H1 (cell line): ENCODE results near the gene MAPRE2. TPM values are rescaled to one million over a fixed set of nuclear protein-coding genes. Genes with fewer than 3 reads are reported as not detected.

Experiments used
- CTCF ChIA-PET: fragments of 300-600 bp; sonication (Branson Sonifier 250); formaldehyde crosslinking; loops from one replicate; lab custom pipeline; 2021; ENCODE audit not compliant: partially characterized antibody; lab: Charles Lee
- POLR2A ChIA-PET: fragments of 300-600 bp; sonication (Branson Sonifier 250); formaldehyde crosslinking; loops from one replicate; lab custom pipeline; 2021; ENCODE audit warnings: inconsistent platforms; ENCODE audit not compliant: partially characterized antibody; lab: Charles Lee
- DNase-seq, 2 experiments: peaks; one replicate each; pipeline versions ENCODE4 v3.0.0 to v3.0.0-alpha.2; 2010 to 2022; ENCODE audit warnings: low spot score in 2 of 2, low read depth in 1 of 2, mixed read lengths in 1 of 2
- FAIRE-seq: peaks from 2 replicates; lab custom pipeline; 2011; peaks lifted over from hg19 to GRCh38; lab: Jason Lieb, UNC
- H2AFZ ChIP-seq: 2 replicates; pipeline ENCODE4 v1.8.1; 2012; ENCODE audit warnings: low read length, inconsistent platforms
- H2AK5ac ChIP-seq: 2 replicates; pipeline ENCODE4 v1.6.1; 2013; ENCODE audit warnings: low read depth, low read length
- H2BK120ac ChIP-seq: replicated peaks from 2 replicates; pipeline ENCODE3; 2013; ENCODE audit warnings: low read depth, low read length, inconsistent platforms
- H2BK12ac ChIP-seq: 2 replicates; pipeline ENCODE4 v1.6.1; 2013; ENCODE audit warnings: low read depth, low read length
- H2BK15ac ChIP-seq: 2 replicates; pipeline ENCODE4 v1.6.1; 2013; ENCODE audit warnings: low read length
- H2BK20ac ChIP-seq: 2 replicates; pipeline ENCODE4 v1.6.1; 2013; ENCODE audit warnings: low read length
- H2BK5ac ChIP-seq: 2 replicates; pipeline ENCODE4 v1.6.1; 2013; ENCODE audit warnings: low read depth, low read length
- H3K14ac ChIP-seq: 2 replicates; pipeline ENCODE4 v1.6.1; 2013; ENCODE audit warnings: inconsistent platforms; ENCODE audit not compliant: insufficient read length
- H3K18ac ChIP-seq: 2 replicates; pipeline ENCODE4 v1.6.1; 2013; ENCODE audit warnings: low read length; ENCODE audit errors: extremely low read depth
- H3K23ac ChIP-seq: 2 replicates; pipeline ENCODE4 v1.6.1; 2013; ENCODE audit warnings: inconsistent platforms; ENCODE audit not compliant: insufficient read length
- H3K23me2 ChIP-seq: 2 replicates; pipeline ENCODE4 v1.6.1; 2013; ENCODE audit warnings: low read depth, low read length
- H3K27ac ChIP-seq: 2 replicates; pipeline ENCODE4 v1.6.1; 2011; ENCODE audit warnings: low read depth, low read length, inconsistent platforms
- H3K27me3 ChIP-seq, 4 experiments: replicated peaks in 1 of 4; 1 replicate in 1 of 4; 2 replicates in 3 of 4; pipeline versions ENCODE4 v1.6.1 to v1.8.1; 2011 to 2013; ENCODE audit warnings: low read length in 3 of 4, mild to moderate bottlenecking in 3 of 4, inconsistent platforms in 2 of 4, mixed read lengths in 2 of 4, moderate library complexity in 1 of 4; ENCODE audit not compliant: control insufficient read depth in 3 of 4, insufficient read depth in 3 of 4; ENCODE audit errors: extremely low read depth in 1 of 4
- H3K36me3 ChIP-seq, 4 experiments: 2 replicates each; pipeline versions ENCODE4 v1.6.1 to v1.8.1; 2011 to 2013; ENCODE audit warnings: mild to moderate bottlenecking in 4 of 4, low read length in 3 of 4, moderate library complexity in 2 of 4, control low read depth in 1 of 4, inconsistent platforms in 1 of 4; ENCODE audit not compliant: insufficient read depth in 4 of 4, control insufficient read depth in 2 of 4
- H3K4ac ChIP-seq: replicated peaks from 2 replicates; pipeline ENCODE3; 2013; ENCODE audit warnings: low read length, low read depth, mixed read lengths, inconsistent platforms; ENCODE audit not compliant: insufficient read length
- H3K4me1 ChIP-seq, 4 experiments: replicated peaks in 1 of 4; 1 replicate in 1 of 4; 2 replicates in 3 of 4; pipeline versions ENCODE4 v1.6.1 to v1.8.1; 2011 to 2013; ENCODE audit warnings: low read length in 3 of 4, inconsistent platforms in 2 of 4, mixed read lengths in 1 of 4; ENCODE audit not compliant: insufficient read depth in 4 of 4, control insufficient read depth in 3 of 4
- H3K4me2 ChIP-seq, 2 experiments: 2 replicates each; pipeline versions ENCODE4 v1.6.1 to v1.8.1; 2011 to 2013; ENCODE audit warnings: low read depth in 2 of 2, low read length in 2 of 2, control low read depth in 1 of 2, inconsistent platforms in 1 of 2, mild to moderate bottlenecking in 1 of 2; ENCODE audit not compliant: insufficient read depth in 1 of 2
- H3K4me3 ChIP-seq, 4 experiments: fragments of 200-600, 300-600 bp in 1 of 4; sonication (generic), shearing (Covaris generic), sonication (Bioruptor Twin) in 1 of 4; 2 replicates each; pipeline versions ENCODE4 v1.5.1 to v1.8.1; 2011 to 2016; ENCODE audit warnings: low read length in 4 of 4, low read depth in 3 of 4, control low read depth in 2 of 4, inconsistent platforms in 2 of 4, mild to moderate bottlenecking in 2 of 4, mixed read lengths in 1 of 4, moderate library complexity in 1 of 4; ENCODE audit not compliant: insufficient read depth in 2 of 4; ENCODE audit errors: extremely low read depth in 1 of 4
- H3K56ac ChIP-seq: replicated peaks from 2 replicates; pipeline ENCODE3; 2013; ENCODE audit warnings: low read depth, mild to moderate bottlenecking, mixed read lengths, low read length, inconsistent platforms; ENCODE audit not compliant: insufficient read length
- H3K79me1 ChIP-seq: 2 replicates; pipeline ENCODE4 v1.6.1; 2013; ENCODE audit warnings: low read depth, low read length, control low read depth
- H3K79me2 ChIP-seq, 2 experiments: 2 replicates each; pipeline versions ENCODE4 v1.6.1 to v1.8.1; 2012 to 2013; ENCODE audit warnings: low read length in 2 of 2, mild to moderate bottlenecking in 2 of 2, inconsistent platforms in 1 of 2; ENCODE audit not compliant: insufficient read depth in 2 of 2, control insufficient read depth in 1 of 2
- H3K9ac ChIP-seq, 4 experiments: replicated peaks in 1 of 4; 1 replicate in 1 of 4; 2 replicates in 3 of 4; pipeline versions ENCODE4 v1.6.1 to v1.8.1; 2011 to 2013; ENCODE audit warnings: low read depth in 3 of 4, low read length in 3 of 4, control low read depth in 2 of 4, mild to moderate bottlenecking in 2 of 4, moderate library complexity in 2 of 4, inconsistent platforms in 1 of 4; ENCODE audit errors: extremely low read depth in 1 of 4
- H3K9me3 ChIP-seq, 2 experiments: 2 replicates each; pipeline versions ENCODE4 v1.6.1 to v1.8.1; 2012 to 2013; ENCODE audit warnings: mild to moderate bottlenecking in 2 of 2, moderate library complexity in 2 of 2, control low read depth in 1 of 2, inconsistent platforms in 1 of 2, low read depth in 1 of 2, low read length in 1 of 2, mixed read lengths in 1 of 2; ENCODE audit not compliant: insufficient read depth in 2 of 2
- H4K20me1 ChIP-seq, 2 experiments: replicated peaks in 1 of 2; 2 replicates each; pipeline versions ENCODE3 to v1.8.1; 2011 to 2013; ENCODE audit warnings: inconsistent platforms in 2 of 2, low read length in 2 of 2, mild to moderate bottlenecking in 1 of 2; ENCODE audit not compliant: insufficient read depth in 2 of 2, control insufficient read depth in 1 of 2
- H4K5ac ChIP-seq: 2 replicates; pipeline ENCODE4 v1.6.1; 2013; ENCODE audit warnings: low read length, low read depth, mixed read lengths, inconsistent platforms; ENCODE audit not compliant: insufficient read length
- H4K8ac ChIP-seq: 2 replicates; pipeline ENCODE4 v1.8.0; 2013; ENCODE audit warnings: mild to moderate bottlenecking, moderate library complexity, low read length, inconsistent platforms; ENCODE audit not compliant: insufficient read depth; ENCODE audit errors: extremely low read depth
- H4K91ac ChIP-seq: replicated peaks from 2 replicates; pipeline ENCODE3; 2013; ENCODE audit warnings: low read length, mixed read lengths, inconsistent platforms; ENCODE audit not compliant: insufficient read length
- ATF3 ChIP-seq: IDR thresholded peaks from 2 replicates; pipeline ENCODE4 v1.6.1; 2011; ENCODE audit warnings: low read depth, mild to moderate bottlenecking, low read length; ENCODE audit not compliant: insufficient read depth
- CTCF ChIP-seq, 3 experiments: IDR thresholded peaks; 1 replicate in 2 of 3; 2 replicates in 1 of 3; pipeline versions ENCODE4 v1.5.1 to v1.6.1; 2011; ENCODE audit warnings: low read length in 3 of 3, mild to moderate bottlenecking in 3 of 3, inconsistent platforms in 2 of 3, low read depth in 1 of 3, moderate library complexity in 1 of 3; ENCODE audit not compliant: insufficient read depth in 1 of 3; ENCODE audit errors: control extremely low read depth in 1 of 3
- EZH2 ChIP-seq: fragments of 200-600 bp; sonication (generic); IDR thresholded peaks from 2 replicates; pipeline ENCODE4 v1.7.1; 2012; ENCODE audit warnings: low read depth, mild to moderate bottlenecking, moderate library complexity, low read length, inconsistent platforms; ENCODE audit not compliant: severe bottlenecking
- FOSL1 ChIP-seq: IDR thresholded peaks from 2 replicates; pipeline ENCODE4 v1.6.1; 2011; ENCODE audit warnings: mild to moderate bottlenecking, low read depth, low read length, moderate library complexity; ENCODE audit not compliant: insufficient read depth
- GABPA ChIP-seq: IDR thresholded peaks from 2 replicates; pipeline ENCODE4 v1.6.1; 2011; ENCODE audit warnings: mild to moderate bottlenecking, low read length, moderate library complexity, borderline replicate concordance; ENCODE audit not compliant: insufficient read depth
- KDM5A ChIP-seq: fragments of 200-600 bp; IDR thresholded peaks from 2 replicates; pipeline ENCODE4 v1.7.1; 2012; ENCODE audit warnings: mild to moderate bottlenecking, low read length, inconsistent platforms, mixed read lengths
- POLR2A ChIP-seq, 2 experiments: IDR thresholded peaks; 1 replicate in 1 of 2; 2 replicates in 1 of 2; pipeline ENCODE4 v1.6.1; 2011; ENCODE audit warnings: low read depth in 2 of 2, low read length in 2 of 2, mild to moderate bottlenecking in 2 of 2; ENCODE audit errors: control extremely low read depth in 1 of 2
- SIRT6 ChIP-seq: IDR thresholded peaks from one replicate; pipeline ENCODE4 v1.7.1; 2012; ENCODE audit warnings: low read length, inconsistent platforms
- SP2 ChIP-seq: IDR thresholded peaks from 2 replicates; pipeline ENCODE4 v1.6.1; 2012; ENCODE audit warnings: mild to moderate bottlenecking, low read length, inconsistent platforms
- TAF7 ChIP-seq: optimal IDR thresholded peaks from 2 replicates; pipeline ENCODE3; 2011; ENCODE audit warnings: low read depth, mild to moderate bottlenecking, inconsistent platforms, low read length, moderate library complexity, borderline replicate concordance
- ZNF274 ChIP-seq: IDR thresholded peaks from 2 replicates; pipeline ENCODE4 v1.7.0; 2012; ENCODE audit warnings: low read length, borderline replicate concordance; ENCODE audit errors: extremely low read depth
- WGBS, 2 experiments: shearing (Covaris generic) in 1 of 2; methylation state at CpG; one replicate each; pipeline versions ENCODE4 v1.1.6 to v1.1.7; 2013 to 2015; ENCODE audit warnings: low lambda C conversion rate in 2 of 2, mixed read lengths in 2 of 2, inconsistent platforms in 1 of 2, low coverage in 1 of 2, missing lambda C conversion rate in 1 of 2; ENCODE audit not compliant: insufficient replicate concordance in 2 of 2, insufficient coverage in 1 of 2, insufficient read length in 1 of 2; ENCODE audit errors: extremely low coverage in 1 of 2, missing lambda C conversion rate in 1 of 2; 5-methylcytosine and 5-hydroxymethylcytosine counted together
- polyA plus RNA-seq, 7 experiments: library from polyadenylated mRNA; depleted of rRNA in 3 of 7; stranded (reverse) in 5 of 7; unstranded in 2 of 7; fragments of >200 nt in 5 of 7; fragments of 200-250 nt in 2 of 7; gene quantifications; 1 replicate in 5 of 7; 2 replicates in 1 of 7; 4 replicates in 1 of 7; pipeline versions ENCODE4 v1.2.1 to v1.2.3, GENCODE V29; 2011 to 2013; ENCODE audit warnings: missing spikeins in 2 of 7, mixed read lengths in 2 of 7
- total RNA-seq: library from RNA; stranded (reverse); fragmentation: NEBNext Ultra II Directional; extraction: Animal tissue kit (Norgen Biotek cat#: 25700); gene quantifications from 2 replicates; pipeline ENCODE4 v1.2.1, GENCODE V29; 2021

Gene MAPRE2
- total and polyA plus RNA-seq, 2 of the 8 experiments (the other 6 are each of a cell fraction or from before 2014, with no cell fraction given) = 32.6 to 33.1 TPM

DNA sequence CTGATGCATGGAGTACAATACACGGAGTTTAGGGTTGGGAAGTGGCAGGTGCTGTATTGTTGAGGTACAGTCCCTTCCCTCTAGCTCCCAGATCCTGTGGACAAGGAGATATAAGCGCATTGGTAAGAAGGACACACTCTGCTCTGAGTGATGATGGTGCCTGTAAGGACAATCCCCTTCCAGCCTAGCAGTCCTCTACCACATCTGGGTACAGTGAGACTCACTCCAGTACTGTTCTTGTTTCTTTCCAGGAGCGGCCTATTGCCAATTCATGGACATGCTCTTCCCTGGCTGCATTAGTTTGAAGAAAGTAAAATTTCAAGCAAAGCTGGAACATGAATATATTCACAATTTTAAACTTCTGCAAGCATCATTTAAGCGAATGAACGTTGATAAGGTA, 56.0 kb downstream of the MAPRE2 start:
- no peaks in the 10 kb centered on the region for H3K4me1 ChIP-seq
- no peak overlapping the region for H2BK5ac ChIP-seq
- no peaks in the 10 kb centered on the region for H3K23me2 ChIP-seq
- H4K91ac ChIP-seq = no peak overlapping the region
- H2BK12ac ChIP-seq = no peak overlapping the region
- H3K79me2 ChIP-seq = no peaks in the 10 kb centered on the region
- no peak overlapping the region for H2BK20ac ChIP-seq
- H2BK120ac ChIP-seq = no peak overlapping the region
- no peaks in the 10 kb centered on the region for H3K9me3 ChIP-seq
- no peak overlapping the region for H4K5ac ChIP-seq
- H3K27ac ChIP-seq = no peak overlapping the region
- H3K79me1 ChIP-seq = no peaks in the 10 kb centered on the region; the same call in 1 of the 2 replicates
- H3K56ac ChIP-seq = no peak overlapping the region
- CTCF ChIA-PET = interaction anchor here (0.6 to 1.1 kb wide), 3 partner anchors 21 to 28 kb away, joined by 3 read pairs; no protein-coding TSS in a partner anchor
- H2AK5ac ChIP-seq = no peak overlapping the region
- H3K27me3 ChIP-seq = no peaks in the 10 kb centered on the region
- POLR2A ChIA-PET = no interaction called here
- H3K23ac ChIP-seq = peak overlapping the region; percentile 89
- H3K9ac ChIP-seq = no peak overlapping the region
- no peak overlapping the region for H2BK15ac ChIP-seq
- H4K8ac ChIP-seq = no peak overlapping the region
- no peaks in the 10 kb centered on the region for H3K36me3 ChIP-seq
- no peak for DNase-seq
- no peak for FAIRE-seq
- no peak overlapping the region for H3K4me2 ChIP-seq
- no peak overlapping the region for H3K4ac ChIP-seq
- no peak overlapping the region for H3K14ac ChIP-seq
- H3K18ac ChIP-seq = no peak overlapping the region
- WGBS, 2 experiments = 91% methylated on average over 5 of the region's 5 CpGs; no CpG with 5 or more reads in 1 of the 2 experiments
- H3K4me3 ChIP-seq = no peak overlapping the region
- H2AFZ ChIP-seq = no peak overlapping the region
- peaks cover 0 to 1% of the 10 kb centered on the region in 2 experiments for H4K20me1 ChIP-seq
- TF ChIP-seq EZH2 (no peak), GABPA (no peak), FOSL1 (no peak), KDM5A (no peak), SIRT6 (no peak), ZNF274 (no peak), SP2 (no peak), TAF7 (no peak), ATF3 (no peak), POLR2A (IDR thresholded peaks at IDR 0.05; ENCODE audit: control extremely low read depth in 1 of 2, low read depth in 2 of 2, low read length in 2 of 2) (no peak), CTCF (IDR thresholded peaks at IDR 0.05; ENCODE audit: control extremely low read depth in 1 of 3, insufficient read depth in 1 of 3, low read depth in 1 of 3, low read length in 3 of 3) (no peak)
